Adrenal gland (tissue), 12 donors: ENCODE measurements around the gene MEIOC. TPM values are rescaled to one million over a fixed set of nuclear protein-coding genes. Genes with fewer than 3 reads are reported as not detected.

Experiments used
- DNase-seq, 7 donors: peaks; one replicate each; pipeline ENCODE4 v3.0.0-alpha.2; 2019 to 2020
- H3K27ac ChIP-seq, 5 donors: fragments of 200-600 bp; sonication (generic) in 4 of 5; 1 replicate in 3 of 5; 2 replicates in 2 of 5; pipeline versions ENCODE4 v1.5.1 to v1.8.0; 2016 to 2020; ENCODE audit warnings: mild to moderate bottlenecking in 1 of 5
- H3K27me3 ChIP-seq: fragments of 200-600 bp; 2 replicates; pipeline ENCODE4 v1.8.0; 2021
- H3K36me3 ChIP-seq, 2 donors: fragments of 200-600 bp; replicated peaks in 1 of 2; 1 replicate in 1 of 2; 2 replicates in 1 of 2; pipeline versions ENCODE4 v1.5.1 to v1.8.0; 2018 to 2022
- H3K4me1 ChIP-seq, 2 donors: fragments of 200-600 bp; replicated peaks in 1 of 2; 1 replicate in 1 of 2; 2 replicates in 1 of 2; pipeline versions ENCODE4 v1.5.1 to v1.8.0; 2018 to 2021
- H3K4me3 ChIP-seq, 4 donors: fragments of 200-600 bp; sonication (generic) in 3 of 4; one replicate each; pipeline ENCODE4 v1.5.1; 2016 to 2018
- H3K9me3 ChIP-seq, 3 donors: fragments of 200-600 bp; sonication (generic) in 1 of 3; replicated peaks in 1 of 3; 1 replicate in 2 of 3; 2 replicates in 1 of 3; pipeline versions ENCODE4 v1.5.1 to v1.8.0; 2016 to 2021
- POLR2A ChIP-seq, 2 donors: fragments of 450-650 bp; IDR thresholded peaks; one replicate each; pipeline ENCODE4 v1.6.1; 2017; ENCODE audit warnings: antibody characterized with exemption in 2 of 2, mild to moderate bottlenecking in 2 of 2, moderate library complexity in 1 of 2
- WGBS, 4 donors: extraction: QIAGEN DNeasy Blood & Tissue Kit in 2 of 4; methylation state at CpG; one replicate each; pipeline versions ENCODE4 v1.1.5 to v1.1.7; 2013 to 2017; 5-methylcytosine and 5-hydroxymethylcytosine counted together
- intact Hi-C, 2 donors: fragments of 100-400 bp; cut with DNase I; formaldehyde crosslinking; loops; one replicate each; pipeline versions ENCODE4 v1.14.1 to v1.15.0; 2022 to 2023
- polyA plus RNA-seq, 3 donors: library from polyadenylated mRNA; stranded (reverse); fragments of 200-250 nt in 2 of 3; fragments of 350-450 nt in 1 of 3; fragmentation: Illumina TruSeq in 1 of 3; extraction: RNeasy Lipid Tissue Mini Kit (QIAGEN cat#74804) in 1 of 3; gene quantifications; one replicate each; pipeline ENCODE4 v1.2.3, GENCODE V29; 2013 to 2014
- small RNA-seq, 2 donors: library from RNA; depleted of rRNA; stranded (forward); fragments of <200 nt; gene quantifications; one replicate each; pipeline ENCODE3, GENCODE V24; 2016
- total RNA-seq, 9 donors: library from RNA; depleted of rRNA in 4 of 9; stranded (reverse); fragments of >200 nt in 4 of 9; fragments of 120-200 nt in 1 of 9; fragmentation: NEBNext Ultra II Directional in 1 of 9; extraction: Animal tissue kit (Norgen Biotek cat#: 25700) in 1 of 9; gene quantifications; one replicate each; pipeline versions ENCODE4 v1.1.0 to v1.2.4, GENCODE V29; 2013 to 2023
- TF ChIP-seq, protein P1 (sequence below), 6 experiments: fragments of 450-650 bp in 4 of 6; fragments of 200-600 bp in 2 of 6; sonication (generic) in 1 of 6; IDR thresholded peaks; 1 replicate in 5 of 6; 2 replicates in 1 of 6; pipeline versions ENCODE4 v1.5.1 to v1.8.0; 2016 to 2021; ENCODE audit warnings: antibody characterized with exemption in 6 of 6, mild to moderate bottlenecking in 2 of 6, moderate library complexity in 1 of 6
- donor health status: healthy with polysubstance abuse.
- donor health status: Bipolar disorder and iron deficiency.
- donor health status: DM: yes; HTN: yes; CAD: no.
- donor health status: DM: no; HTN: no; CAD: no.
- donor health status: DM: no; HTN: no; CAD: no.
- donor health status: DM: yes; HTN: yes; CAD: no.

The MEIOC gene
- total and polyA plus RNA-seq, 12 donors, result 0.06 to 0.10 TPM; not detected in 10

DNA sequence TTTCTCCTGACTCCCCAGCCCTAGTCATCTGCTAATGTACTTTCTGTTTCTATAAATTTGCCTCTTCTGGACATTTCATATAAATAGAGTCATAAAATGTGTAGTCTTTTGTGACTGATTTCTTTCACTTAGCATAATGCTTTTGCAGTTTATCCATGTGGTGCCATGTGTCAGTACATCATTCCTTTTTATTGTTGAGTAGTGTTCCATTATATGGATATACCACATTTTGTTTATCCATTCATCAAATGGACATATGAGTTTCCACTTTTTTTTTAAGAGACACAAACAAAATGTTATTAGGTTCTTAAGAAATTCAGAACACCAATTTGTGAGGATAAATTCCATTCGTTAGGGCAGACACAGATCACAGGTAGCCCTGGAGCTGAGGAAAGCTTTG, 63.2 kb downstream of the MEIOC start:
- Histone ChIP-seq H3K4me1 (no peaks in the 10 kb centered on the region), H3K9me3 (no peaks in the 10 kb centered on the region), H3K4me3 (no peak overlapping the region), H3K27me3 (no peaks in the 10 kb centered on the region), H3K36me3 (no peaks in the 10 kb centered on the region), H3K27ac (no peak overlapping the region)
- intact Hi-C loops, result no loop called here
- 93 to 100% (median 98%) methylated on average over 1 of the region's 1 CpG for WGBS, 4 donors
- TF ChIP-seq, protein P1, sequence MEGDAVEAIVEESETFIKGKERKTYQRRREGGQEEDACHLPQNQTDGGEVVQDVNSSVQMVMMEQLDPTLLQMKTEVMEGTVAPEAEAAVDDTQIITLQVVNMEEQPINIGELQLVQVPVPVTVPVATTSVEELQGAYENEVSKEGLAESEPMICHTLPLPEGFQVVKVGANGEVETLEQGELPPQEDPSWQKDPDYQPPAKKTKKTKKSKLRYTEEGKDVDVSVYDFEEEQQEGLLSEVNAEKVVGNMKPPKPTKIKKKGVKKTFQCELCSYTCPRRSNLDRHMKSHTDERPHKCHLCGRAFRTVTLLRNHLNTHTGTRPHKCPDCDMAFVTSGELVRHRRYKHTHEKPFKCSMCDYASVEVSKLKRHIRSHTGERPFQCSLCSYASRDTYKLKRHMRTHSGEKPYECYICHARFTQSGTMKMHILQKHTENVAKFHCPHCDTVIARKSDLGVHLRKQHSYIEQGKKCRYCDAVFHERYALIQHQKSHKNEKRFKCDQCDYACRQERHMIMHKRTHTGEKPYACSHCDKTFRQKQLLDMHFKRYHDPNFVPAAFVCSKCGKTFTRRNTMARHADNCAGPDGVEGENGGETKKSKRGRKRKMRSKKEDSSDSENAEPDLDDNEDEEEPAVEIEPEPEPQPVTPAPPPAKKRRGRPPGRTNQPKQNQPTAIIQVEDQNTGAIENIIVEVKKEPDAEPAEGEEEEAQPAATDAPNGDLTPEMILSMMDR (IDR thresholded peaks at IDR 0.05), result no peak
- TF ChIP-seq POLR2A (IDR thresholded peaks at IDR 0.05), result no peak
- no peak for DNase-seq

DNA sequence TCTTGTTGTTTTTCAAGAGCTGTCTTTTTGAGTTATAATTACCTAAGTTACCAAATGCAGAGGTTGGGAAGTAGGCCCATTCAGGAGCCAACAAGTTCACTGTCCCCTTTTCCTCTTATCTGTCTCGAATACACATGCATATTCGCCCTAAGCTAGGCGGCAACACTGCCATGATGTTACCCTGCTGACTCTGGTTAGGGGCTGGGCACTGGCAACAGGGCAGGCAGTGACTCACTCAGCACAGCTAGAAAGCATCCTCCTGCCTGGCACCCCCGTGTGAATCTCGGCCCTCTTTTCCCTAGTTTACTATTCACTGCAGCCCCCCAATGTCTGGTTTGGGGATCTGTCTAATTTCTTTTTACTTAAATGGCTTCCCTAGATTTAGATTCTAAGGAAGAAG, 66.0 kb downstream of the MEIOC start:
- Histone ChIP-seq H3K36me3 (no peaks in the 10 kb centered on the region), H3K9me3 (no peaks in the 10 kb centered on the region), H3K4me1 (no peaks in the 10 kb centered on the region), H3K4me3 (no peak overlapping the region), H3K27me3 (no peaks in the 10 kb centered on the region), H3K27ac (no peak overlapping the region)
- intact Hi-C loops, result no loop called here
- TF ChIP-seq POLR2A (IDR thresholded peaks at IDR 0.05), result no peak
- TF ChIP-seq, protein P1 (IDR thresholded peaks at IDR 0.05), result no peak
- WGBS, 4 donors, result 79 to 89% (median 85%) methylated on average over 5 of the region's 5 CpGs
- no peak for DNase-seq

Small RNA genes within 50 kb of the gene (small RNA-seq; reads per million reads assigned to genes)
- 0 reads per million in 2 donors for gene RN7SL819P
- gene SMCO4P1, result 0 reads per million in 2 donors

Other genes starting within 250 kb of the MEIOC start
- gene GPATCH8, start 153.1 kb upstream of the MEIOC start, total RNA-seq, result 10 to 100 TPM; 13.6 to 33.6 (median 29.3) TPM
- gene GPATCH8, start 153.1 kb upstream of the MEIOC start, polyA plus RNA-seq, result 10 to 100 TPM in 2 of 3 donors, 1 to 10 TPM in 1; 7.2 to 30.0 (median 15.5) TPM
- 1 to 10 TPM; 1.1 to 9.1 (median 3.3) TPM for gene FZD2, start 99.0 kb upstream of the MEIOC start, total RNA-seq
- 1 to 10 TPM in 2 of 3 donors, under 1 TPM in 1; 0.18 to 2.7 (median 2.3) TPM for gene FZD2, start 99.0 kb upstream of the MEIOC start, polyA plus RNA-seq
- 10 to 100 TPM; 12.4 to 42.0 (median 19.4) TPM for gene CCDC43, start 33.3 kb downstream of the MEIOC start, total RNA-seq
- gene CCDC43, start 33.3 kb downstream of the MEIOC start, polyA plus RNA-seq, result 10 to 100 TPM; 10.6 to 34.6 (median 11.3) TPM
- gene DBF4B, start 52.2 kb downstream of the MEIOC start, total RNA-seq, result 1 to 10 TPM; 2.1 to 8.1 (median 4.7) TPM
- gene DBF4B, start 52.2 kb downstream of the MEIOC start, polyA plus RNA-seq, result 10 to 100 TPM in 1 of 3 donors, 1 to 10 TPM in 2; 1.9 to 10.5 (median 3.7) TPM
- gene ADAM11, start 102.5 kb downstream of the MEIOC start, total RNA-seq, result under 1 TPM in 7 of 9 donors, not detected in 2; 0.19 to 0.55 (median 0.29) TPM
- under 1 TPM; 0.05 to 0.80 (median 0.57) TPM for gene ADAM11, start 102.5 kb downstream of the MEIOC start, polyA plus RNA-seq
- gene GJC1, start 173.8 kb downstream of the MEIOC start, total RNA-seq, result 10 to 100 TPM in 1 of 9 donors, 1 to 10 TPM in 6, under 1 TPM in 2; 0.69 to 12.3 (median 2.6) TPM
- gene GJC1, start 173.8 kb downstream of the MEIOC start, polyA plus RNA-seq, result 1 to 10 TPM; 1.0 to 1.5 (median 1.1) TPM
- 1 to 10 TPM in 1 of 9 donors, under 1 TPM in 1, not detected in 7; 0.50 to 1.9 TPM for gene HIGD1B, start 191.4 kb downstream of the MEIOC start, total RNA-seq
- 1 to 10 TPM in 2 of 3 donors, not detected in 1; 1.7 to 7.1 TPM for gene HIGD1B, start 191.4 kb downstream of the MEIOC start, polyA plus RNA-seq
- gene EFTUD2, start 243.0 kb downstream of the MEIOC start, total RNA-seq, result 100 to 1,000 TPM in 3 of 9 donors, 10 to 100 TPM in 6; 51.2 to 113 (median 91.9) TPM
- 100 to 1,000 TPM in 1 of 3 donors, 10 to 100 TPM in 2; 30.5 to 122 (median 45.8) TPM for gene EFTUD2, start 243.0 kb downstream of the MEIOC start, polyA plus RNA-seq